ENCODE data around the gene ODAD4.

ODAD4 gene

DNA sequence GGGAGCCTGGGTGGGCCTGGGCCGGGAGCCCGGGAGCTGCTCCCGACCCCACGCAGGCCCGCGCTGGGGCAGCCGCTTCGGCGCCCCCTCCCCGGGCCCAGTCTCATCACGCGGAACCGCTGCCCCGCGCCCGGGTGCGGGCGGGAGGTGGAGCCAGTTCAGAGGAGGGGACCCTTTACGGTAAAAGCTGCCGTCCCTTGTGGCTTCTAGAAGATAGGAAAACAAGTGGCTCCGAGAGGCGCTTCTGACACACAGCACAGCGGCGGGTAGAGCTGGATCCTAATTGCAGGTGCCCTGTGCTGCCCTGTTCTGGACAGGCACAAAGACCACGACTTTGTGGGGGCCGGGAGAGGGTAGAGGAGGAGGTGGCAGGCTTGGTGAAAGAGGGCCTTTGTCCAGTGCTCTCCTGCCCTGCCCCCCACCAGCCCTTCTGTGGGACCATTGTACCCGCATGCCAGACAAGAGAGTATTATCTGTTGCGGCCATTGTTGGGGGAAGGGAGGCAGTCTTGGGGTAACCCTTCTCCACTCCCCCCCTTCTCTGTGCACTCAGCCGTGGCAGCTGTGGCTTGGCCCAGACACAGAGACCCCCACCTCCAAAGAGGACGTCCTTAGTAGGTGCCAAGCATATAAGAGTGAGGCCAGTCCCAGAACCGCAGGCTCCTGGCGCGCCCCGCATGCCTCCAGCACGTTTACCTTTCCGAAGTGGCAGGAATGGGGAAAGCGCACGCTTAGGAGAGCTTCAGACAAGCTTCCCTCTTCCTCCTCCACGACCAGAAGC, 36.9 kb downstream of the ODAD4 start:
- H3K4me3 ChIP-seq = peak overlapping the region; percentile 98
- TF ChIP-seq POLR2AphosphoS5 (IDR thresholded peaks at IDR 0.05; ENCODE audit: borderline replicate concordance, low read depth, low read length) (no peak), FOXP2 (optimal IDR thresholded peaks at IDR 0.05; ENCODE audit: control extremely low read depth, extremely low read length, insufficient read depth) (no peak), EZH2 (IDR thresholded peaks at IDR 0.05) (no peak)
- peak overlapping the region; percentile 96 for H3K9ac ChIP-seq (ENCODE audit: insufficient read length)
- H3K27ac ChIP-seq = peak overlapping the region; percentile 79
- no peak for DNase-seq (ENCODE audit: low read depth, low spot score)
- H3K9me3 ChIP-seq (ENCODE audit: low read depth, low read length) = no peaks in the 10 kb centered on the region
- peaks cover 37% of the 10 kb centered on the region; the same call in 1 of the 2 replicates for H3K36me3 ChIP-seq (ENCODE audit: insufficient read depth, low read length)

DNA sequence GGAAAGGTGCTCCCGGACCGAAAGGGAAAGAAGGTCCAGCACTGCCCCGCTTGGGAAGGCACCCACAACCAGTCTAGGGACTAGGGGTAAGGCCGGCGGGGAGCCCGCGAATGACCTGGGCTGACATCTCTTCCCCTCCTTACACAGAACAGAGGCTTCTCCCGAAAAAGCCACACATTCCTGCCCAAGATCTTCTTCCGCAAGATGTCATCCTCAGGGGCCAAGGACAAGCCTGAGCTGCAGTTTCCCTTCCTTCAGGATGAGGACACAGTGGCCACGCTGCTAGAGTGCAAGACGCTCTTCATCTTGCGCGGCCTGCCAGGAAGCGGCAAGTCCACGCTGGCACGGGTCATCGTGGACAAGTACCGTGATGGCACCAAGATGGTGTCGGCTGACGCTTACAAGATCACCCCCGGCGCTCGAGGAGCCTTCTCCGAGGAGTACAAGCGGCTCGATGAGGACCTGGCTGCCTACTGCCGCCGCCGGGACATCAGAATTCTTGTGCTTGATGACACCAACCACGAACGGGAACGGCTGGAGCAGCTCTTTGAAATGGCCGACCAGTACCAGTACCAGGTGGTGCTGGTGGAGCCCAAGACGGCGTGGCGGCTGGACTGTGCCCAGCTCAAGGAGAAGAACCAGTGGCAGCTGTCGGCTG, 37.6 kb downstream of the ODAD4 start:
- Histone ChIP-seq H3K9me3 (ENCODE audit: low read depth, low read length) (no peaks in the 10 kb centered on the region), H3K36me3 (ENCODE audit: insufficient read depth, low read length) (peaks cover 44% of the 10 kb centered on the region), H3K9ac (ENCODE audit: insufficient read length) (peak overlapping the region; percentile 96), H3K4me3 (peak overlapping the region; percentile 98), H3K27ac (peak overlapping the region; percentile 79)
- DNase-seq (ENCODE audit: low read depth, low spot score) = no peak
- TF ChIP-seq EZH2 (IDR thresholded peaks at IDR 0.05) (no peak), FOXP2 (optimal IDR thresholded peaks at IDR 0.05; ENCODE audit: control extremely low read depth, extremely low read length, insufficient read depth) (no peak), POLR2AphosphoS5 (IDR thresholded peaks at IDR 0.05; ENCODE audit: borderline replicate concordance, low read depth, low read length) (no peak)

DNA sequence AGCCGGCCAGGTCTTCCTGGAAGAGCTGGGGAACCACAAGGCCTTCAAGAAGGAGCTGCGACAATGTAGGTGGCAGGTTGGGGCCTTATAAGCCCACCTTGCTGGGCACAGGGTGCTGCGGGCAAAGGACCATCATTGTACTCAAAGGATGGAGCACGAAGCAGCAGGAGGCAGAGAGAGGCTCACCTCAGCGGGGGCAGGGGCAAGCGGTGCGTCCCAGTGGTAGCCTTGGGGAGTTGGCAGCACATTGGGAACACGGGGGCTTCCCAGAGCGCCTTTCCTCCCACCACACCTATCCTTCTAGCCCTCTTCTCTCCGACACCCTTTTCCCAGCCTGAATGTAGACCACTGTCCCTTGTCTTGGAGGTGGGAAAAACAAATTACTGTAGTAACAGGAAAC, 38.3 kb downstream of the ODAD4 start:
- TF ChIP-seq EZH2 (IDR thresholded peaks at IDR 0.05) (no peak), POLR2AphosphoS5 (IDR thresholded peaks at IDR 0.05; ENCODE audit: borderline replicate concordance, low read depth, low read length) (no peak; the same call in 1 of the 2 replicates), FOXP2 (optimal IDR thresholded peaks at IDR 0.05; ENCODE audit: control extremely low read depth, extremely low read length, insufficient read depth) (no peak)
- no peak for DNase-seq (ENCODE audit: low read depth, low spot score)
- H3K9ac ChIP-seq (ENCODE audit: insufficient read length) = no peak overlapping the region

DNA sequence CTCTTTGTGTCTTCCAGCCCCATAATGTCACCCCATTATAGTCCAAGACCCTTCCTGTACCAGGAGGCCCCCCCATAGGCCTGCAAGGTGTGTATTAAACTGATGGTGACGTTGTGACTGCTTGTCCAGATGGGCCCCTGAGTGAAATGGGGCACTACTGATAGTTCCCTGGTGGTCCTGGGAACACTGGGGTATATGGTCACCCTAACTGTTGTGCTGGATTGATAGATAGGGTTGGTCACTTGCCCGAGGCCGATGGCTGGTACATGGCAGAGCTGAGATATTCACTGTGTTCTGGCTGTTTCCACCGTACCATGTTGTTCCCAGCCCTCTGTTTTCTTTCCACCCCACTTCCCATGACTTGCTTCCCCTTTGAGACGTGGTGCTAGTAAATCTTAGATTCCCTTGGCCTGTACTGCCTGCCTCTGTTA, 40.5 kb downstream of the ODAD4 start:
- H3K36me3 ChIP-seq (ENCODE audit: insufficient read depth, low read length) = peaks cover 73% of the 10 kb centered on the region
- no peaks in the 10 kb centered on the region for H3K9me3 ChIP-seq (ENCODE audit: low read depth, low read length)
- no peak overlapping the region for H3K4me3 ChIP-seq
- no peak overlapping the region for H3K9ac ChIP-seq (ENCODE audit: insufficient read length)
- DNase-seq (ENCODE audit: low read depth, low spot score) = no peak
- TF ChIP-seq FOXP2 (optimal IDR thresholded peaks at IDR 0.05; ENCODE audit: control extremely low read depth, extremely low read length, insufficient read depth) (no peak), POLR2AphosphoS5 (IDR thresholded peaks at IDR 0.05; ENCODE audit: borderline replicate concordance, low read depth, low read length) (peak; percentile 25; the same call in 1 of the 2 replicates)
- H3K27ac ChIP-seq = no peak overlapping the region

More for the DNA sequence above, 38.3 kb downstream of the ODAD4 start:
- H3K27ac ChIP-seq = peak overlapping the region; percentile 30; the same call in 1 of the 2 replicates
- no peaks in the 10 kb centered on the region for H3K9me3 ChIP-seq (ENCODE audit: low read depth, low read length)
- H3K36me3 ChIP-seq (ENCODE audit: insufficient read depth, low read length) = peaks cover 50% of the 10 kb centered on the region
- no peak overlapping the region for H3K4me3 ChIP-seq

DNA sequence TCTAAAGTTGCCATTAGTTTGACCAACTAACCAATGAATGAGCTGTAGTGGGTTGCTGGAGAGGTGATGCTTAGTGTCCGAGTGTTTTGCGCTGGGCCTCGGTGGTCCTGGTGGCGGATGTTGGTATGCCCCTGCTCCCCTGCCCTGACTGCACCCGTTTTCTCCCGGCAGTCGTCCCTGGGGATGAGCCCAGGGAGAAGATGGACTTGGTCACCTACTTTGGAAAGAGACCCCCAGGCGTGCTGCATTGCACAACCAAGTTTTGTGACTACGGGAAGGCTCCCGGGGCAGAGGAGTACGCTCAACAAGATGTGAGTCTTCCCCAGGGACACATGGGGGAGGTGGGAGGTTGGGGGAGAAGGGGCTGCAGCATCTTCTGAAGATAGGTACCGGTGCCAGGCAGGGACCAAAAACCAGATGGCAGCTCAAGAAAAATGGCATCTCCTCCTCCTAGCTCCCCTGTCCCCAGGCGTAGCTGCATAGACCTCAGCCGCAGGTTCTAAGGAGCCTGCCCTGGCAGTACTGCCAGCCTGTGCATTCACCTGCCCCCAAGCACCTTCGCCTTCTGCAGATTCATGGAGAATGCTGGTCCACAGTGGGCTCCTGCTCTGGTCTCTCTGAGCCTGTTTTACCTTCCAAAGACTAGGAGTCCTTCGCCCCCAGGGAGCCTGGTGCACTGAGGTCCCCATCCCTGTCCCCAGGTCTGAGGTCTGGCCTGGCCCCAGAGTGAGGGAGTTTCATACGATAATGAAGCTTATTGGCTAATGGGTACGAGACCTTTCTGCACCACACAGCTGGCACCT, 41.5 kb downstream of the ODAD4 start:
- Histone ChIP-seq H3K4me3 (no peak overlapping the region), H3K27ac (no peak overlapping the region), H3K9me3 (ENCODE audit: low read depth, low read length) (no peaks in the 10 kb centered on the region), H3K36me3 (ENCODE audit: insufficient read depth, low read length) (peaks cover 82% of the 10 kb centered on the region), H3K9ac (ENCODE audit: insufficient read length) (no peak overlapping the region)
- no peak for DNase-seq (ENCODE audit: low read depth, low spot score)
- TF ChIP-seq EZH2 (IDR thresholded peaks at IDR 0.05) (no peak), POLR2AphosphoS5 (IDR thresholded peaks at IDR 0.05; ENCODE audit: borderline replicate concordance, low read depth, low read length) (0 out of 2 replicates have a peak, but pooled peaks have one; percentile 17), FOXP2 (optimal IDR thresholded peaks at IDR 0.05; ENCODE audit: control extremely low read depth, extremely low read length, insufficient read depth) (no peak)

DNA sequence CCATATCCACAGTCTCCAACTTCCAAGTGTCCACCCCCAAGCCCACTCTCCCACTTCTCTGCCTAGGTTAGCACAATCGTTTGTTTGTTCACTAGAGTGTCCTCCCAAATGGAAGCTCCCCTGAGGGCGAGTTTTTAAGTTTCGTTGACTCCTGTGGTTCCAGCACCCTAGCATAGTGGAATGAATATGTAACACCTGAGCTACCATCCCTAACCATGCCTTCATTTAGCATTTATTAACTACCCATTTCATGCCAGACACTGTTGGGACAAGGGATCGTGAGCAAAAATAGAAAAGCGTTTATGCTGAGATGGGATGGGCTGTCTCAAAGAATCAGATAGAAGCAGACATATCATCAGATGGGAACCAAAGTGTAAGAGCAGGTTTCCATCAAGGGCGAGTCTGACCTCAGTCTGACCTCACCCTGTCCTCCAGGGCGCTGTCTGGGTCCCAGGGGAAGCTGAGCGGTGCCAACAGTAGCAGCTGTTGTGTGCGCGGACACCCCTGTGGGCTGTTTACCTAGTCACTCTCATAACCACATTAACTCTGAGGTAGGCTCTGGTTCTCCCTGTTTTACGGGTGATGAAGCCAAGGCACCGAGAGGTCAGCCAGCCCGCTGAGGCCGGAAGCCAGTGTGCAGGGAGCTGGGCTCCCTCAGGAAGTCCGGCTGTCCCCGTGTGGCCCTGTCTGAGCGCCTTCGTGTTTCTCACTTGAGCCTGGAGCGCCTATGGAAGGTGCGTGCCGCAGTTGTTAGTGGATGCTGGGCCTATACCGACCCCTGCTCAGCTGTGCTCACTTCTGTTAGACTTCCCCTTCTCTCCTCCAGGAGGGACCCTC, 42.4 kb downstream of the ODAD4 start:
- DNase-seq (ENCODE audit: low read depth, low spot score) = no peak
- Histone ChIP-seq H3K9ac (ENCODE audit: insufficient read length) (no peak overlapping the region), H3K36me3 (ENCODE audit: insufficient read depth, low read length) (peaks cover 90% of the 10 kb centered on the region), H3K4me3 (no peak overlapping the region), H3K9me3 (ENCODE audit: low read depth, low read length) (no peaks in the 10 kb centered on the region), H3K27ac (no peak overlapping the region)
- TF ChIP-seq POLR2AphosphoS5 (IDR thresholded peaks at IDR 0.05; ENCODE audit: borderline replicate concordance, low read depth, low read length) = no peak; the same call in 1 of the 2 replicates
- TF ChIP-seq EZH2 (IDR thresholded peaks at IDR 0.05) = no peak
- no peak for TF ChIP-seq FOXP2 (optimal IDR thresholded peaks at IDR 0.05; ENCODE audit: control extremely low read depth, extremely low read length, insufficient read depth)

DNA sequence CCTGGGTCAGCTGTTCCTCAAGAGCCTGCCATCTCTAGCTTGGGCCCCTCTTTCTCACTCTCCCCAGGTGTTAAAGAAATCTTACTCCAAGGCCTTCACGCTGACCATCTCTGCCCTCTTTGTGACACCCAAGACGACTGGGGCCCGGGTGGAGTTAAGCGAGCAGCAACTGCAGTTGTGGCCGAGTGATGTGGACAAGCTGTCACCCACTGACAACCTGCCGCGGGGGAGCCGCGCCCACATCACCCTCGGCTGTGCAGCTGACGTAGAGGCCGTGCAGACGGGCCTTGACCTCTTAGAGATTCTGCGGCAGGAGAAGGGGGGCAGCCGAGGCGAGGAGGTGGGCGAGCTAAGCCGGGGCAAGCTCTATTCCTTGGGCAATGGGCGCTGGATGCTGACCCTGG, 43.0 kb downstream of the ODAD4 start:
- Histone ChIP-seq H3K9me3 (ENCODE audit: low read depth, low read length) (no peaks in the 10 kb centered on the region), H3K9ac (ENCODE audit: insufficient read length) (no peak overlapping the region), H3K4me3 (no peak overlapping the region), H3K36me3 (ENCODE audit: insufficient read depth, low read length) (peaks cover 90% of the 10 kb centered on the region), H3K27ac (no peak overlapping the region)
- TF ChIP-seq POLR2AphosphoS5 (IDR thresholded peaks at IDR 0.05; ENCODE audit: borderline replicate concordance, low read depth, low read length) = no peak; the same call in 1 of the 2 replicates
- no peak for DNase-seq (ENCODE audit: low read depth, low spot score)

Measured in SK-N-MC (cell line).